Hepatic stellate cell (primary cell): ENCODE measurements around the gene RAB3GAP2.
"Not testable (repeated sequence)": the region's sequence is repeated elsewhere in the genome, so short reads cannot be mapped to it uniquely, and the experiment has no call there.

Experiments used
- DNase-seq: peaks from one replicate; pipeline ENCODE4 v3.0.0; 2011; ENCODE audit warnings: low spot score

Gene RAB3GAP2

GRCh38 chr1:220290140-220290761 lies 18.0 kb upstream of the RAB3GAP2 start:
- no peak for DNase-seq

DNA sequence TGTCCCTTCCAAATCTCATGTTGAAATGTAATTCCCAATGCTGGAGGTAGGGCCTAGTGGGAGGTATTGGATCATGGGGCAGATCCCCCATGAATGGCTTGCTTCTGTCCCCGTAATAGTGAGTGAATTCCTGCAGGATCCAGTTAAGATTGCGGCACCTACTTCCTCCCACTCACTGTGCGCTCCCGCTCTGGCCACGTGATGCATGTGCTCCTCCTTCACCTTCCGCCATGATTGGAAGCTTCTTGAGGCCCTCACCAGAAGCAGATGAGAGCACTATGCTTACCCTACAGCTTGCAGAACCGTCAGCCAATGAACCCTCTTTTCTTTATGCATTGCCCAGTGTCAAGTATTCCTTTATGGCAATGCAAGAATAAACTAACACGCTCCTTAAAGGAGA lies 14.9 kb upstream of the RAB3GAP2 start:
- DNase-seq = no peak

DNA sequence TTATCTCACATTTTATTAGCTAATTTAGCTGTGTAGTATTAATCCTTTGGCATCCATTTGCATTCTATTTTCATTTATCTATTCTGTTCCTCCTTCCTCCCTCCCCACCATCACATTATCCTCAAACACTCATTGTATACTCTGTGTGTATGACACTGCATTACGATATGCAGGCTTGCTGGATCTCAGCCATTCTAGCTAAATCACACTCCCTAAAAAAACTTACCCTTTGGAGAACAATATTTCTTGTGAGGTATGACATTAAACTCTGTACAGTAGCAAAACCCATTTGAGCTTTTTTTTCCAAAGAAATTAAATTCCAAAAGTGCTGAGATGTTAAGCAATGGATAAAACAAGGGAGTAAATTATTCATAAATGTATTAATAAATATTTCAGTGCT lies 11.4 kb upstream of the RAB3GAP2 start:
- DNase-seq = no peak

DNA sequence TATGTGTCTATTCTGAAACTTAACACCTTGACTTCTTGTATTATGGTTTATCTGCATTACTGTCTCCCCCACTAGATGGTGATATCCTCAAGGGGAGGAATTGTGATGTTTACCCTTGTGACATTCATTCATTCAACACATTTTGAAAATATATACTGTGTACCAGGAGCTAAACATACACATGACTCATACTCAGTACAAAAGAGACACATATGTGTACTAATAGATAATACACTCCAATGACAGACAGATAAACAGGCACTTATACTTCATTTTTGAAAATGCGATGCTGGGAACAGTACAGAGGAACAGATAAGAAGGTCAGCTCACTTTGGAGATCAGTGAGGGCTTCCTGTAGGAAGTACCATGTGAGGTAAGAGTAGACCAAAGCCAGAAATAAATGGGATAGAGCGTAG lies 8.9 kb upstream of the RAB3GAP2 start:
- no peak for DNase-seq

GRCh38 chr1:220280249-220280648 lies 8.0 kb upstream of the RAB3GAP2 start:
- DNase-seq = no peak

GRCh38 chr1:220278991-220279390 lies 6.7 kb upstream of the RAB3GAP2 start:
- DNase-seq = no peak

- no peak for DNase-seq
Measured at GRCh38 chr1:220275430-220275829, 3.2 kb upstream of the RAB3GAP2 start.

DNA sequence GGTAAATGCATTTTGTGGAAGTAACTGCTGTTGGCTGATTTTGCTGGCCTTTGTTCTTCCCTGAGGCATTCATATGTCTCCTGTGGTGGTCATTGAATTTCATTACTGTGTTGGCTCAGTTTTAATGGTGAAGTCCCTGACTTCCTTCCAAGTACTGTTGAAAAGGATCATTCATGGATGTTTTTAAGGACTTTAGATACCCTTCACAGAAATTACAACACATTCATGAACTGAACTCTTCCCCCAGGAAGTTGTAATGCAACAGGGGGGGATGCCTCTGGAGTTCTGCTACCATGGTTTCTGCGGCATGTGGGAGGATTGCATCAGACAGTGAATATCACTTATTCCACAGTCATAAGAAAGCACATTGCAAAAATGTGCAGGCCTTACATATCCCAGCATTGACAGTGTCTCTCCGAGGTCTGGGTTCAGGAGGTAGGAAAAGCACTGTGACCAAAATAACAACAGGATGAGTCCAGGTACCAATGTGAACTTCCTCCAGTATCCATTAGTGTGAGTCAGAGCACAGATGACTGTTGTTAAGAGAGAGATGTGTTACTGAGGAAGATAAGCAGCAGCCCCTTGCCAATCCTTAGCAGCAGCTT lies 2.1 kb upstream of the RAB3GAP2 start:
- DNase-seq = no peak

- no peak for DNase-seq
Measured at GRCh38 chr1:220272841-220273090, 513 bp upstream of the RAB3GAP2 start.

DNA sequence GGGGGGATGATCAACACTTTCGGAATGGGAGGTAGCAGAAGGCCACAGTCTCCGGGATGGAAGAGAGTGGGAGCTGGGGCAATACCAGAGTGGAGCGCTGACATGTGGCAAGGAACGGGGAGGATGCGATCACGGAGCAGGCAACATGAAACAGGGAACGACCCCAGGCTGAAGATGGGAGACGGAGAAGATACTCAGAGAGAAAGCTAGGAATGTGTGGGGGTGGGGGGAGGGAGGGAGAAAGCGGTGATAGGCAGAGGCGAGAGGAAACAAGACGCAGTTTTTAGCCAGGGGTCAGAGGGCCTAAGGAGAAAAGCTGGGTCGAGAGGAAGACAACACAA lies 577 bp downstream of the RAB3GAP2 start:
- peak; percentile 29 for DNase-seq

- no peak for DNase-seq
Measured at GRCh38 chr1:220269036-220269435, 3.2 kb downstream of the RAB3GAP2 start.

DNA sequence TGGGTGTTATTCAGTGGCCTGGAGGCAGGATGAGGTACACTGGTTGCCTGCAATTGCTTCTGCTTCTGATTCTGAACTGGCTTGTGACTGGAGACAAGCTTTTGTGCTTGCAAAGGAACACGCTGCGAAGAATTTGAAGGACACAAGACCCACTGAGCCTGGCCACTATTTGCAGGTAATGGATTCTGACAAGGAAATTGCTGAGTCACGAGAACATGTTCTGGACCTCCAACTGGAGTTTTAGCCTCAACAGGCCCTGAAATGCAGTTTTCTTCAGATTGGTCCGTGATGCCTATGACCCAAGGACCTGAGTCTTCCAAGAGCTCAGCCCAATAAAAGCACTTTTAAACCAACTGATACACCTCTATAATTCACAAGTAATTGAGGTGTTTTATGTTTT lies 4.6 kb downstream of the RAB3GAP2 start:
- DNase-seq = no peak

- DNase-seq = not testable (repeated sequence)
Measured at GRCh38 chr1:220260228-220260627, 12.0 kb downstream of the RAB3GAP2 start.

DNA sequence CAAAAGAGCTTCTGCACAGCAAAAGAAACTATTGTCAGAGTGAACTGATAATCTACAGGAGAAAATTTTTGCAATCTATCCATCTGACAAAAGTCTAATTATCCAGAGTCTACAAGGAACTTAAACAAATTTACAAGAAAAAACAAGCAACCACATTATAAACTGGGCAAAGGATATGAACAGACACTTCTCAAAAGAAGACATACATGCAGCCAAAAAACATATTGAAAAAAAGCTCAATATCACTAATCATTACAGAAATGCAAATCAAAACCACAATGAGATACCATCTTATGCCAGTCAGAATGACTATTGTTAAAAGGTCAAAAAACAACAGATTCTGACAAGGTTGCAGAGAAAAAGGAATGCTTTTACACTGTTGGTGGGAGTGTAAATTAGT lies 12.5 kb downstream of the RAB3GAP2 start:
- DNase-seq = not testable (repeated sequence)

DNA sequence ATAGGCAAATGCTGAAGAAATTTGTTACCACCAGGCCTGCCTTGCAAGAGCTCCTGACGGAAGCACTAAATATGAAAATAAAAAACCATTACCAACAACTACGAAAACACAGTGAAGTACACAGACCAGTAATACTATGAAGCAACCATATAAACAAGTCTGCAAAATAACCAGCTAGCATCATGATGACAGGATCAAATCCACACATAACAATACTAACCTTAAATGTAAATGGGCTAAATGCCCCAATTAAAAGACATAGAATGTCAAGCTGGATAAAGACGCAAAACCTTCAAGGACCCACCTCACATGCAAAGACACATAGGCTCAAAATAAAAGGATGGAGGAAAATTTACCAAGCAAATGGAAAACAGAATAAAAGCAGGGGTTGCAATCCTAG lies 16.1 kb downstream of the RAB3GAP2 start:
- not testable (repeated sequence) for DNase-seq

DNA sequence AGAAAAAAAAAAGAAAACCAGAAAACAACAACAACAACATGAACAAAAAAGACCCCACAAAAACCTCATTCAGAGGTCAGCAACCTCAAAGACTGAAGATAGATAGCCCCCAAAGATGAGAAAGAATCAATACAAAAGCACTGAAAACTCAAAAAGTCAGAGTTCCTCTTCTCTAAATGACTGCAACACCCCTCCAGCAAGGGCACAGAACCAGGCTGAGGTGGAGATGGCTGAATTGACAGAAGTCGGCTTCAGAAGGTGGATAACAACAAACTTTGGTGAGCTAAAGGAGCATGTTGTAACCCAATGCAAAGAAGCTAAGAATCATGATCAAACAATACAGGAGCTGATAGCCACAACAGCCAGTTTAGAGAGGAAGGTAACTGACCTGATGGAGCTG lies 17.0 kb downstream of the RAB3GAP2 start:
- DNase-seq = no peak

DNA sequence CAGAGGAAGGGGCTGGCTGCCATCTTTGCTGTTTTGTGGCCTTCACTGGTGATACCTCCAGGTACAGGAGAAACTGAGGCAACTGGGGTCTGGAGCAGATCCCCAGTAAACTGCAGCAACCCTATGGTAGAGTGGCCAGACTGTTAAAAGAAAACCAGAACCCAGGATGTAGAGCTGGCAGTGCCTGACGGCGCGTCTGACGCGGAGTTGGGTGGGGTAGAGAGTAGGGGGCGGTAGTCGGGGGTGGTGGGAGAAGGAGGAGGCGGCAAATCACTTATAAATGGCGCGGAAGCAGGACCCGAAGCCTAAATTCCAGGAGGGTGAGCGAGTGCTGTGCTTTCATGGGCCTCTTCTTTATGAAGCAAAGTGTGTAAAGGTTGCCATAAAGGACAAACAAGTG lies 19.0 kb downstream of the RAB3GAP2 start:
- DNase-seq = not testable (repeated sequence)

- no peak for DNase-seq
Measured at GRCh38 chr1:220251272-220251671, 21.0 kb downstream of the RAB3GAP2 start.

- DNase-seq = no peak
Measured at GRCh38 chr1:220250681-220251080, 21.6 kb downstream of the RAB3GAP2 start.

DNA sequence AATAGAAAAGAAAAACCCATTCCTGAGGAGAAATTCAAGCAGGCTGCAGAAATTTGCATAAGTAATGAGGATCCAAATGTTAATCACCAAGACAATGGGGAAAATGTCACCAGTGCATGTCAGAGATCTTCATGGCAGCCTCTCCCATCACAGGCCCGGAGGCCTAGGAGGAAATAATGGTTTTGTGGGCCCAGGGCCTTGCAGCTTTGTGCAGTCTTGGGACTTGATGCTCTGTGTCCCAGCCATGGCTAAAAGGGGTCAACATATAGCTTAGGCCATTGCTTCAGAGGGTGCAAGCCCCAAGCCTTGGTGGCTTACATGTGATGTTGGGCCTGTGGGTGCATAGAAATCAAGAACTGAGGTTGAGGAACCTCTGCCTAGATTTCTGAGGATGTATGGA lies 22.7 kb downstream of the RAB3GAP2 start:
- DNase-seq = no peak

- not testable (repeated sequence) for DNase-seq
Measured at GRCh38 chr1:220248715-220249265, 23.5 kb downstream of the RAB3GAP2 start.

GRCh38 chr1:220245900-220246299 lies 26.4 kb downstream of the RAB3GAP2 start:
- not testable (repeated sequence) for DNase-seq

DNA sequence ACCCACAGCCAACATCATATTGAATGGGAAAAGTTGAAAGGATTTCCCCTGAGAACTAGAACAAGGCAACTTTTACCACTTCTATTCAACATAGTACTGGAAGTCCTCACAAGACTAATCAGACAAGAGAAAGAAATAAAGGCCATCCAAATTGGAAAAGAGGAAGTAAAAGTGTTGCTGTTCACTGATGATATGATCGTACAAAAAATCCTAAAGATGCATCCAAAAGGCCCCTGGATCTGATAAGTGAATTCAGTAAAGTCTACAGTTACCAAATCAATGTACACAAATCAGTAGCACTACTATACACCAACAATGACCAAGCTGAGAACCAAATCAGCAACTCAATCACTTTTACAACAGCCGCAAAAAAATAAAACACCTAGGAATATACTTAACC lies 28.3 kb downstream of the RAB3GAP2 start:
- no peak for DNase-seq

DNA sequence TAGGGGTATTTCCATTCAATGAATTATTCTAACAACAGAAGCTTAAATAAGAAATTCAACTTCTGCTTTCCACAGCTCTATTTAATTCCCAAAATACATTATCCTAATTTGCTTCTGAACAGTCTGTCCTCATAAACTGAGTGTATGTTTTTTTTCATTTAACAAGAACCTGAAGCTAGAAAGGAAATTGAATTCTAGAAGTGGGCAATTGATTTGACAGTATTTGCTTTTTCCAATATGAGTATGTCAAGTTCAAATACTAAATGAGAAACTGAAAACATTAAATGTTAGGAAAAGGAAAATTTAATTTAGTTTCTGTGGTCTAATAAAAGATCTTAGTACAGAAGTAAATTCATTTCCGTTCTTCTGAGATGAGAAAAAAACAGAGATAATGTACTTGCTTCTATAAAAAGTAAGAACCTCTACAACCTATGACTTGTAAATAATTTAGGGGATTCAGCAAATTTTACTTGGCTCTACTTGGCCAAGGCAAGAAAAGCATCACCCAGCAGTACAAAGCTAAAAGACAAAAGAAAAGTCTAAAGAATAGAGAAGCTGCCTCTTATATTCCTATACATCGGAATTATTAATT lies 31.1 kb downstream of the RAB3GAP2 start:
- DNase-seq = no peak
